KOPT-K1 (cell line): Measurements from ENCODE around the gene ISLR.

Experiments used
- H3K27ac ChIP-seq: fragments of 200-600 bp; sonication (generic); 2 replicates; pipeline ENCODE4 v1.5.1; 2016; ENCODE audit warnings: antibody characterized with exemption, mild to moderate bottlenecking, low read depth, low read length; ENCODE audit not compliant: poor library complexity, severe bottlenecking
- H3K36me3 ChIP-seq: fragments of 200-600 bp; sonication (generic); 2 replicates; pipeline ENCODE4 v1.5.1; 2017; ENCODE audit warnings: antibody characterized with exemption, mild to moderate bottlenecking, low read length, moderate library complexity; ENCODE audit not compliant: insufficient read depth
- H3K9me3 ChIP-seq: fragments of 200-600 bp; sonication (generic); 2 replicates; pipeline ENCODE4 v1.5.1; 2017; ENCODE audit warnings: antibody characterized with exemption, low read length, mild to moderate bottlenecking; ENCODE audit not compliant: insufficient read depth, poor library complexity, severe bottlenecking

The ISLR gene

DNA sequence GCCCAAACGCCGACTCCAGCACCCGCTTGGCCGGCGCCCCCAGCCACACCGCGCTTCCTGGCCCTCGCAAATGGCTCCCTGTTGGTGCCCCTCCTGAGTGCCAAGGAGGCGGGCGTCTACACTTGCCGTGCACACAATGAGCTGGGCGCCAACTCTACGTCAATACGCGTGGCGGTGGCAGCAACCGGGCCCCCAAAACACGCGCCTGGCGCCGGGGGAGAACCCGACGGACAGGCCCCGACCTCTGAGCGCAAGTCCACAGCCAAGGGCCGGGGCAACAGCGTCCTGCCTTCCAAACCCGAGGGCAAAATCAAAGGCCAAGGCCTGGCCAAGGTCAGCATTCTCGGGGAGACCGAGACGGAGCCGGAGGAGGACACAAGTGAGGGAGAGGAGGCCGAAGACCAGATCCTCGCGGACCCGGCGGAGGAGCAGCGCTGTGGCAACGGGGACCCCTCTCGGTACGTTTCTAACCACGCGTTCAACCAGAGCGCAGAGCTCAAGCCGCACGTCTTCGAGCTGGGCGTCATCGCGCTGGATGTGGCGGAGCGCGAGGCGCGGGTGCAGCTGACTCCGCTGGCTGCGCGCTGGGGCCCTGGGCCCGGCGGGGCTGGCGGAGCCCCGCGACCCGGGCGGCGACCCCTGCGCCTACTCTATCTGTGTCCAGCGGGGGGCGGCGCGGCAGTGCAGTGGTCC is 39.7 kb upstream of the ISLR start:
- Histone ChIP-seq H3K9me3 (peaks cover 9% of the 10 kb centered on the region), H3K27ac (no peak overlapping the region), H3K36me3 (no peaks in the 10 kb centered on the region)

DNA sequence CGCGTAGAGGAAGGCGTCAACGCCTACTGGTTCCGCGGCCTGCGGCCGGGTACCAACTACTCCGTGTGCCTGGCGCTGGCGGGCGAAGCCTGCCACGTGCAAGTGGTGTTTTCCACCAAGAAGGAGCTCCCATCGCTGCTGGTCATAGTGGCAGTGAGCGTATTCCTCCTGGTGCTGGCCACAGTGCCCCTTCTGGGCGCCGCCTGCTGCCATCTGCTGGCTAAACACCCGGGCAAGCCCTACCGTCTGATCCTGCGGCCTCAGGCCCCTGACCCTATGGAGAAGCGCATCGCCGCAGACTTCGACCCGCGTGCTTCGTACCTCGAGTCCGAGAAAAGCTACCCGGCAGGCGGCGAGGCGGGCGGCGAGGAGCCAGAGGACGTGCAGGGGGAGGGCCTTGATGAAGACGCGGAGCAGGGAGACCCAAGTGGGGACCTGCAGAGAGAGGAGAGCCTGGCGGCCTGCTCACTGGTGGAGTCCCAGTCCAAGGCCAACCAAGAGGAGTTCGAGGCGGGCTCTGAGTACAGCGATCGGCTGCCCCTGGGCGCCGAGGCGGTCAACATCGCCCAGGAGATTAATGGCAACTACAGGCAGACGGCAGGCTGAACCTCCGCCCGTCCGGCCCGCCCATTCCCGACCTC is 39.0 kb upstream of the ISLR start:
- Histone ChIP-seq H3K36me3 (no peaks in the 10 kb centered on the region), H3K27ac (no peak overlapping the region), H3K9me3 (peaks cover 9% of the 10 kb centered on the region)

DNA sequence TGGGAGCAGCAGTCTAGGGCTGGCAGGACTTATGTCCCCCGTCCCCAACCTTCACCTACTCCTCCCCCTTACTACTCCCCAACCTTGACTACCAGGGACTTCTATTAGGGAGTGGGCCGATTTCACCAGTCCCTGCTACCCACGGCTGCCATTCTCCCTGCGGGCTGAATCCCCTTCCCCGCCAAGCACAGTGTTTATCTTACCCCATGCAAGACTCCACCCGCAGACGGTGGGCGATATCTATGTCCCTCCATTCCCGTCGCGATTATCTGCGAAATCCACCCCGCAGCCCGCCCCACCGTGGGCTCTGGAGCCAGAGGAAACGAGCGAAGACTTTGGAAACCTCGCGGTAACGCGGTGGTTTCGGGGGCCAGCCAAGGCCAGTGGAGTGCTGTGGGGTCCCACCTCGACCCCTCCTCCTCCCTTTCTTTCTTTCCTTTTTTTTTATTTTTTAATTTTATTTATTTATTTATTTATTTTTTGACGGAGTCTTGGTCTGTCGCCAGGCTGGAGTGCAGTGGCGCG is 38.4 kb upstream of the ISLR start:
- H3K27ac ChIP-seq = no peak overlapping the region
- no peaks in the 10 kb centered on the region for H3K36me3 ChIP-seq
- H3K9me3 ChIP-seq = peaks cover 9% of the 10 kb centered on the region

DNA sequence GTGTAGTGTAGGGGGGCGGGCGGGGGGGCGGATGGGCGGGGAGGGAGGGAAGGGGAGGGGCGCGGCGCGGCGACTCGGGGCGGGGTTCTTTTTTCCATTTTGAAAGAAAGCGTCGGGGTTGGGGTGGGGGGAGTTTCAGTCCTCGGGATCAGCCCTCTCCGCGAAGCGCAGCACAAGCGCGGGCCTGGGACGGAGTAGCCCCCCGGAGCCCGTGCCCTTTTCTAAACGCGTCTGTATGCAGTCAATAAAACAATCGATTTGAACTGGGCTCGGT is 37.0 kb upstream of the ISLR start:
- Histone ChIP-seq H3K27ac (no peak overlapping the region), H3K9me3 (peaks cover 9% of the 10 kb centered on the region), H3K36me3 (no peaks in the 10 kb centered on the region)

DNA sequence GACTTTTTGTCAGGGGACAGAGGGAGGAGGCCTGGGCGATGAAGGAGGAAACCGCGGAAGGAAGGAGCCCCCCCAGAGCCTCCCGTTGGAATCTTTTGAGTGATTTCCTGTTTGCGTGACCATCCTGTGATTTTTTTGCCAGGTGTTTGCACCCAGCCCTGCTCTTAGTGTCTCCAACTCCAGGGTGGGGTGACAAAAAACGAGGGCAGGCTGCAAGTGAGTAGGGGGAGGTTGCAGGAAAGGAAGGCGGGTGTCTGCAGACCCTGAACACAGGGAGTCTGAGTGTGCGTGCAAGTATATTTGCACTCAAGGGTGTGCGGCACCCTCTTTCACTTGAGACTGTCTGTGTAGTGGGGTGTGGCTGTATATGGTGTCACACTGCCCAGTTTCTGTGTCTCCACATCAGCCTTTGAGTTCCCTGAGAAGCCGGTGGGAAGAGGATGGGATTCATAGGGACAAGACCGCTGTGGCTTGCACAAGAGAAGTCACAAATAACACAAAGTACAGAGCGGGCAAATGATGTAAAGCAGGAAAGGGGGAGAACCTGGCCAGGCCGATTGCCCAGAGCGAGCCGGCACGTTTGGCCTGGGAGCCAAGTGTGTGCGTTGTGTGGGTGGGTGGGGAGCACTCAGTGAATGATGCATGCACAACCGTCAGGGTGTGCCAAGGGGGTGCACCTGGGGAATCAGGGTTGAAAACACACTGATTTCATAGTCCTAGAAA is 36.5 kb upstream of the ISLR start:
- H3K27ac ChIP-seq = no peak overlapping the region
- no peaks in the 10 kb centered on the region for H3K36me3 ChIP-seq
- H3K9me3 ChIP-seq = peaks cover 9% of the 10 kb centered on the region

DNA sequence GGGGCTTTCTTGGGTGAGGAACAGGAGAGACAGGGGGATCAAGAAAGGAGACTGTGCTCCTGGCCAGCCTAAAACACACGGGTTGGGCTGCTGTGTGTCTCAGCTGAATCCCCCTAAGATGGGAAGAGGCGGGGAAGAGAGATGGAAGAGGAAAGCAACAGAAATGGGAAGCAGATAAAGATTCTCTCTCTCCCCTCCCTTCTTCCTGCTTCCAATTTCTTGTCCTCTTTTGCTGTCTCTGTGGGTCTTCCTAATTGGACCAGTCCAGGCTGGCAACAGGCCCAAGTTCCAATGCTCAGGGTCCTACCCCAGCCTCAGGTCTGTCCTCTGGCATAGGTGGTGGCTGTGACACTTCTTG is 36.0 kb upstream of the ISLR start:
- no peaks in the 10 kb centered on the region for H3K36me3 ChIP-seq
- peaks cover 9% of the 10 kb centered on the region for H3K9me3 ChIP-seq
- H3K27ac ChIP-seq = no peak overlapping the region

DNA sequence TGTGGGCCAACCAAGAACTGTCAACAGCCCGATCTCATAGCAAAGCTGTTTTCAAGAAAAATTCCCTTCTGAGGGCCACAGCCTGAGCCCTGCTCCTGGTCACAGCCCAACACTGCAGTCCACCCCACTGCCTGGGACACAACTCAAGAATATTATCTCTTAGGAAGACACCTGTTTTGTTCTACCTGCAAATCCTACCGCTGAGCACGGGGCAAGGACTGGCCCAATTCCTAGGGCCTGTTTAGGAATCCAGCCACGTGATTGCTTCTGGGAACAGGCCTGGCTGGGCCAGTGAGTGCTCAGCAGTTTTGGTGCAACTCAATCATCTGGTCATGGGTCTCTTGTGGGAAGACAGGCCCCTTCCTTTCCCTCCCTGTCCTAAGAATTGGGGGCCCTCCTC is 34.9 kb upstream of the ISLR start:
- Histone ChIP-seq H3K27ac (no peak overlapping the region), H3K36me3 (no peaks in the 10 kb centered on the region), H3K9me3 (peaks cover 9% of the 10 kb centered on the region)

DNA sequence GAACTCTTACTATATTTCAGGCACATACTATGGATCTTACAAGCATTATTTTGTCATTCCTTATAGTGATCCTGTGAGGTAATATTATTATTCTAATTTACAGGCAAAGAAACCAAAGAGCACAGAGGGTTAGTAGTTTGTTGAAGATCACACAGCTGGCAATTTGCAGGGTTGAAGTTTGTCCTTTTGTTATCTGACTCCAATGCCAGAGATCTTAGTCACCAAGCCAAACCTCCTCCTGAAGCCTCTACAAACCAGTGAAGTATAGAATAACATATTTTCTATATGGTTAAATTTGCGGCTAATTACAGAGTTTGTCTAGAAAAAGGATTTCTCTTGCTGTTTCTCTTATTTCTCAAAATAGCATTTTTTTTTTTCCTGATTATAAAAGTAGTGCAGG is 31.9 kb upstream of the ISLR start:
- Histone ChIP-seq H3K36me3 (no peaks in the 10 kb centered on the region), H3K27ac (no peak overlapping the region), H3K9me3 (peaks cover 2% of the 10 kb centered on the region)

DNA sequence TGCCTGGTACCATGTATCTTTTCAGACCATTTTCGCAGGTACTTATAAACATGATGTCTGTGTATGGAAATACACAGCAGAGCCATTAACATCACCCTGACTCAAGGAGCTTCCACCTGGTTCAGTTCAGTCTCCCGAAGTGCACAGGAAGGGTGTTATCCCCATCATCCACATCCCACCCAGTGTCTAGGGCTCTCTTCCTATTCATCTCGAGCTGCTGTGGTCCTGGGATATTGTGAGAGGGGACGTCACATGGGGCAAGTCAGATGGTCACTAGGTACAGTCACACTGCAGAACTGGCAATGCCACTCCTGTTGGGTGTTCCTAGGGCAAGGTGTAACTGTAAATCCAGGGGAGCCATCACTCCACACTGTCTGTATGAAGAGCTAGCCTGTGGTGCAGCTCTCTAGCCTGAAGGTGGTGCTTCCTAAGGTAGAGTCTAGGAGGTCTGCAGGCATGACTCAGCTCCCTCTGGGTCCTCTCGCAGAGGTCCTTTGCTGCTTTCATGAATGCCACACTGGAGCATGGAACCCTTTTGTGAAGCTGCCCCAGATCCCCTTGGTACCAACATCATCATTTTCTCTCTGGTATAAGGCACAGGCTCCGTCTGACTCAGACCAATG is 29.2 kb upstream of the ISLR start:
- no peak overlapping the region for H3K27ac ChIP-seq
- H3K9me3 ChIP-seq = peaks cover 6% of the 10 kb centered on the region
- no peaks in the 10 kb centered on the region for H3K36me3 ChIP-seq

DNA sequence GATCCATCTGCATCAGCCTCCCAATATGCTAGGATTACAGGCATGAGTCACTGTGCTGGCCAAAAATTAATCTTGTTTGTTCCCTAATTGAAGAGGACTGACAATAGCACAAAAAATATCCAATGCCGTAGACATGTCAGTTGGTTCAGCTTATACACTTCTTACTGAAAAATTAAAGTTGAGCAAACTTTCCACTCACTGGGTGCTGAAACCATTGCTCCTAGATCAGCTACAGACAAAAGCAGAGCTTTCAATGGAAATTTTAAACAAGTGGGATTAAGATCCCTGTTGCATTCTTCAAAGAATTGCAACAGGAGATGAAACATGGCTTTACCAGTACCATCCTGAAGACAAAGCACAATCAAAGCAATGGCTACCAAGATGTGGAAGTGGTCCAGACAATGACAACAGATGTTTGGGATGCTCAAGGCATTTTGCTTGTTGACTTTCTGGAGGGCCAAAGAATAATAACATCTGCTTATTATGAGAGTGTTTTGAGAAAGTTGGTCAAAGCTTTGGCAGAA is 27.2 kb upstream of the ISLR start:
- H3K9me3 ChIP-seq = peaks cover 6% of the 10 kb centered on the region
- no peak overlapping the region for H3K27ac ChIP-seq
- H3K36me3 ChIP-seq = no peaks in the 10 kb centered on the region

DNA sequence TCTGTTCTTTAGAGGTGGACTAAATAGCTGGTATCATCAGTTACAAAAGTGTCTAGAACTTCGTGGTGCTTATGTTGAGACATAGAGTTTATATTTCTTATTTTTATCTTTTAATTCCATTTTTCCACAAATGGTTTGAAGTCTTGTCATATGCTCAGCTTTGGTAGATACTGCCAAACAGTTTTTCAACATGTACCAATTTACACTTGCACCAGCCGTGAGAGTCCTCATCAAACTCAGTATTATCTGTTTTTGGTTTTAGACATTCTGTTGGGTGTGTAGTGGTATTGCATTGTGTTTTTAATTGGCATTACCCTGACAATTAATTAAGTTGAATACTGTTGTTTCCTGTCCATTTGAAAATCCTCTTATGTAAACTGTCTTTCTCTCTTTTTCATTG is 26.5 kb upstream of the ISLR start:
- no peaks in the 10 kb centered on the region for H3K36me3 ChIP-seq
- no peak overlapping the region for H3K27ac ChIP-seq
- peaks cover 6% of the 10 kb centered on the region for H3K9me3 ChIP-seq

DNA sequence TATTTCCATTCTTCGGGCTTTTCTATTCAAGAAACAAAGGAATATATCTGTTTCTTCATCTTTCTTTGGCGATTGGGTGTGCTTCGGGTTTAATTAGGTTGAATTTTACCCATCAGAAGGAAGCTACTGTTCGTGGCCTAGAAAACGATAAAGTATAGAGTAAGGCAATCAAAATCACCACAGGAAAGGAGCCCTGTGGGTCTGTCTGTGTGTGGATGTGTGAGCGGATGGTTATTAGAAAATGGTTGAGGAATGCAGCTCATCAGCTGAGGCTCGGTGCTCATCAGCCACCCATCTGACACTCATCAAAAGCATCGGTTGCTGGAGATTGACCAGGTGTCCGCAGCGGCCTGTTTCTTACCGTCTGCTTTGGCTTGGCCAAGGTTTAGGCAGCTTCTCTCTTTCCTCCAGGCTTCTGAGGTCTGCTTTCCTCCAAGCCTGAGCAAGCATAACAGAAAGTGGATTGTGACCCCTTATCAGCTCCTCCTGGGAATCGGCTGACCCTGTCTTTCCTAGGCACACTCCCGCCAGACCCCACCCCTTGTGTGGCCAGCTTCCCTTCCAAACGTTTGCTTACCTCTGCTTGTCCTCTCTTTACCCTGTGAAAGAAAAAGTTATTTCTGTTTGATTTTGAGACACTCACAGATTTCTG is 17.6 kb upstream of the ISLR start:
- H3K36me3 ChIP-seq = no peaks in the 10 kb centered on the region
- no peaks in the 10 kb centered on the region for H3K9me3 ChIP-seq
- no peak overlapping the region for H3K27ac ChIP-seq

DNA sequence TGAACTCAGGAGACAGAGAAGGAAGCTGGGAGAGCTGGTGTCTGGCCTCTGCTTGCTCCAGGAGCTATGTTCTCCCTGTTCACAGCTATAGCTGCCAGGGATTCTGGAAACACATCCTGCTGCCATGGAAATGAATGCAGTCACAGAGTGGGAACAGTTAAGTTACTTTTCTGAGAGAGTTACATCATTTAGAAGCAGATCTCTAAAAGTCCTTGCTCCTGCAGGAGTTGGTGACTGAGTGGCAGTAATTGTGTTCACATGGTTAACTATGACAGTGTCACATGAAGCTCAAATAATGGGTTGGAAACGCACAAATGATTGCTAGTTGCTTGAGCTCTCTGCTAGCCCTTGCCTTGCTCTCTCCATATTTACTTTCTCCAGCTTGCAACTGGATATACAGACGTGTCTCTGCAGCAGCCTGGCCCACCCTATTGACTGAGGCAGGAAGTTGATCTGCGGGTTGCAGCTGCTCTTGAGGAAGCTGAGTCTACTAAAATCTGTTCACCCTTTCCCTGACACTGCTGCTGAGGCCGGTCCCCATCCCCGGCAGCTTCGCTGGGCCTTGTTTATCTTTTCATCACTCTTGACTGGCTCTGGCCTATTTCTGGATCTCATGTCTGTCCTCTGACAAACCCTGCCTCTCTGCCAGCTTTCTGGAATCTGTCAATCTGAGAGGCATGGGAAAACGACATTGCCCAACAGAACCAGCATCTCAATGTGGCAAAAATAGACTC is 16.7 kb upstream of the ISLR start:
- H3K36me3 ChIP-seq = no peaks in the 10 kb centered on the region
- no peak overlapping the region for H3K27ac ChIP-seq
- no peaks in the 10 kb centered on the region for H3K9me3 ChIP-seq
